SK-N-SH treated with all-trans-retinoic acid at 6 μM for 48 hours (cell line): ENCODE measurements around the gene CRLF1.
"Not testable (repeated sequence)": the region's sequence is repeated elsewhere in the genome, so short reads cannot be mapped to it uniquely, and the experiment has no call there.

ENCODE experiments used
- ATAC-seq: fragments of 200-7000 bp; cut with Tn5 transposase; 3 replicates; pipeline ENCODE4 v1.9.1; 2020; ENCODE audit warnings: mild to moderate bottlenecking, moderate library complexity
- ARNTL ChIP-seq: fragments of 450-650 bp; formaldehyde crosslinking; IDR thresholded peaks from 2 replicates; pipeline ENCODE4 v1.5.0; 2020; ENCODE audit warnings: low read depth, mild to moderate bottlenecking, moderate library complexity, borderline replicate concordance
- BACH2 ChIP-seq: fragments of 250-450 bp; sonication (Bioruptor Pico); IDR thresholded peaks from 2 replicates; pipeline ENCODE4 v1.9.0; 2021; ENCODE audit warnings: mild to moderate bottlenecking, borderline replicate concordance
- ESRRG ChIP-seq: fragments of 250-450 bp; sonication (Bioruptor Pico); IDR thresholded peaks from 2 replicates; pipeline ENCODE4 v1.6.1; 2021; ENCODE audit warnings: mild to moderate bottlenecking
- GLIS3 ChIP-seq: fragments of 250-450 bp; sonication (Bioruptor Pico); IDR thresholded peaks from 2 replicates; pipeline ENCODE4 v1.5.0; 2020; ENCODE audit warnings: mild to moderate bottlenecking, moderate library complexity
- ISL1 ChIP-seq: fragments of 250-450 bp; sonication (Bioruptor Pico); IDR thresholded peaks from 2 replicates; pipeline ENCODE4 v2.1.2; 2022; ENCODE audit warnings: mild to moderate bottlenecking, moderate library complexity
- RARB ChIP-seq: fragments of 250-450 bp; sonication (Bioruptor Pico); IDR thresholded peaks from 2 replicates; pipeline ENCODE4 v1.8.0; 2021; ENCODE audit warnings: mild to moderate bottlenecking, moderate library complexity
- SNAI2 ChIP-seq: fragments of 250-450 bp; sonication (Bioruptor Pico); IDR thresholded peaks from 2 replicates; pipeline ENCODE4 v1.5.0; 2020; ENCODE audit warnings: mild to moderate bottlenecking, moderate library complexity
- ZC3H10 ChIP-seq: fragments of 250-450 bp; sonication (Bioruptor Pico); IDR thresholded peaks from 2 replicates; pipeline ENCODE4 v1.5.1; 2021; ENCODE audit warnings: mild to moderate bottlenecking, moderate library complexity
- ZFP3 ChIP-seq: fragments of 250-450 bp; sonication (Bioruptor Pico); IDR thresholded peaks from 2 replicates; pipeline ENCODE4 v1.5.0; 2020; ENCODE audit warnings: mild to moderate bottlenecking, moderate library complexity
- ZFP30 ChIP-seq: fragments of 450-650 bp; formaldehyde crosslinking; IDR thresholded peaks from 2 replicates; pipeline ENCODE4 v1.5.0; 2022; ENCODE audit warnings: mild to moderate bottlenecking, moderate library complexity
- ZNF565 ChIP-seq: fragments of 450-650 bp; formaldehyde crosslinking; conservative IDR thresholded peaks from 2 replicates; pipeline ENCODE4 v1.5.0; 2020; ENCODE audit warnings: low read depth, mild to moderate bottlenecking, moderate library complexity
- ZNF70 ChIP-seq: fragments of 450-650 bp; formaldehyde crosslinking; IDR thresholded peaks from 2 replicates; pipeline ENCODE4 v1.5.0; 2020; ENCODE audit warnings: mild to moderate bottlenecking, moderate library complexity
- ZNF8 ChIP-seq: fragments of 450-650 bp; formaldehyde crosslinking; IDR thresholded peaks from 2 replicates; pipeline ENCODE4 v1.5.0; 2020; ENCODE audit warnings: mild to moderate bottlenecking, moderate library complexity
- TF ChIP-seq, protein P1 (sequence below): fragments of 250-450 bp; sonication (Bioruptor Pico); IDR thresholded peaks from 2 replicates; pipeline ENCODE4 v1.5.1; 2021; ENCODE audit warnings: mild to moderate bottlenecking, moderate library complexity
- TF ChIP-seq, protein P2 (sequence below): fragments of 250-450 bp; sonication (Bioruptor Pico); IDR thresholded peaks from 2 replicates; pipeline ENCODE4 v1.8.0; 2021; ENCODE audit warnings: low read depth, mild to moderate bottlenecking, moderate library complexity, borderline replicate concordance
- TF ChIP-seq, protein P3 (sequence below): fragments of 250-450 bp; sonication (Bioruptor Pico); IDR thresholded peaks from 2 replicates; pipeline ENCODE4 v1.5.0; 2020; ENCODE audit warnings: mild to moderate bottlenecking, moderate library complexity
- TF ChIP-seq, protein P4 (sequence below): fragments of 250-450 bp; sonication (Bioruptor Pico); IDR thresholded peaks from 2 replicates; pipeline ENCODE4 v1.8.0; 2020; ENCODE audit warnings: mild to moderate bottlenecking, moderate library complexity, borderline replicate concordance

The CRLF1 gene

DNA sequence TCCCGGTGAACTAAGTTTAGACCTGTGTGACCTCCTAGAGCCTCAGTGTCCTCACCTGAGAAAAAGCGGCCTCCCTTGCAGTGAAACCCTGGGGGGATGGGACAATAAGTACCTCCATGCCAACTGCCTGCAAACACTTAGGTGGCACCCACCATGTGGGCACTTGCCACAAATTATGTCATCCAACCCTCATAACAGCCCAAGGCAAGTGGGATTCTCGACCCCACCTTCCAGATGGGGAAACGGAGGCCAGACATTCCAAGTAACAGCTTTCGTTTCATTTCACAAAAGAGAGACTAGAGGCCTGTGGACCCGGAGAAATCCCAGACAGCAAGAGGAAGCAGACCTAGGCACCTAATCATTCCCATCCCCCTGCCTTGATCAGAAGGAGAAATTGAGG, 11.1 kb downstream of the CRLF1 start:
- ATAC-seq: no peak

DNA sequence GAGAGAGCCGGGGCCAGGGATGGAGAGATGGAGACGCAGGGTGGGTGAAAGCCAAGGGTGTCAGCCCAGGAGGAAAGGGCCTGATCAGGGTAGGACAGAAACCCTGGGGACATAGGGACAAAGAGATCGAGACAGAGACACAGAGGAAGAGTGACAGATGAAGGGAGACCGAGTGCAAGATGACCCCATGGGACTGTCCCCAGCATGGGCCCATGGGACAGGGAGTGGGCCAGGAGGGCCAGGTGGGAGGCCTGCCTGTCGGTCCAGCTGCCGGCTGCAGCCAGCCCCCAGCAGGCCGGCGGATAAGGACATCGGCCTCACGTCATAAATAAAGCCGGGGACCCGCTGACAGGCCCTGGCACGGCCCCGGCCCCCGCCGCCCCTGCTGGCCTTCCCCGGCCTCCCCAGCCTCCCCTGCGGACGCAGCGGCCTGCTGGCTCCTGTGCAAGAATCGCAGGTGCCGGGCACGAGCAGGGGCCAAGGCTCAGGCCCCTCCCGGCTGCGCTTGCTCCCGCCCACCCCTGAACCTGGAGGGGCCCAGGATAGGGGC, 11.7 kb downstream of the CRLF1 start:
- no peak for ATAC-seq
- TF ChIP-seq RARB (no peak), BACH2 (CRISPR knock-in tag) (no peak), ZNF70 (no peak), ZNF565 (no peak)
- TF ChIP-seq, protein P1, sequence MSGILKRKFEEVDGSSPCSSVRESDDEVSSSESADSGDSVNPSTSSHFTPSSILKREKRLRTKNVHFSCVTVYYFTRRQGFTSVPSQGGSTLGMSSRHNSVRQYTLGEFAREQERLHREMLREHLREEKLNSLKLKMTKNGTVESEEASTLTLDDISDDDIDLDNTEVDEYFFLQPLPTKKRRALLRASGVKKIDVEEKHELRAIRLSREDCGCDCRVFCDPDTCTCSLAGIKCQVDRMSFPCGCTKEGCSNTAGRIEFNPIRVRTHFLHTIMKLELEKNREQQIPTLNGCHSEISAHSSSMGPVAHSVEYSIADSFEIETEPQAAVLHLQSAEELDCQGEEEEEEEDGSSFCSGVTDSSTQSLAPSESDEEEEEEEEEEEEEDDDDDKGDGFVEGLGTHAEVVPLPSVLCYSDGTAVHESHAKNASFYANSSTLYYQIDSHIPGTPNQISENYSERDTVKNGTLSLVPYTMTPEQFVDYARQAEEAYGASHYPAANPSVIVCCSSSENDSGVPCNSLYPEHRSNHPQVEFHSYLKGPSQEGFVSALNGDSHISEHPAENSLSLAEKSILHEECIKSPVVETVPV (CRISPR knock-in tag): no peak

More for the DNA sequence above, 11.1 kb downstream of the CRLF1 start:
- TF ChIP-seq ISL1 (CRISPR knock-in tag): no peak
- TF ChIP-seq ARNTL (CRISPR knock-in tag): no peak

DNA sequence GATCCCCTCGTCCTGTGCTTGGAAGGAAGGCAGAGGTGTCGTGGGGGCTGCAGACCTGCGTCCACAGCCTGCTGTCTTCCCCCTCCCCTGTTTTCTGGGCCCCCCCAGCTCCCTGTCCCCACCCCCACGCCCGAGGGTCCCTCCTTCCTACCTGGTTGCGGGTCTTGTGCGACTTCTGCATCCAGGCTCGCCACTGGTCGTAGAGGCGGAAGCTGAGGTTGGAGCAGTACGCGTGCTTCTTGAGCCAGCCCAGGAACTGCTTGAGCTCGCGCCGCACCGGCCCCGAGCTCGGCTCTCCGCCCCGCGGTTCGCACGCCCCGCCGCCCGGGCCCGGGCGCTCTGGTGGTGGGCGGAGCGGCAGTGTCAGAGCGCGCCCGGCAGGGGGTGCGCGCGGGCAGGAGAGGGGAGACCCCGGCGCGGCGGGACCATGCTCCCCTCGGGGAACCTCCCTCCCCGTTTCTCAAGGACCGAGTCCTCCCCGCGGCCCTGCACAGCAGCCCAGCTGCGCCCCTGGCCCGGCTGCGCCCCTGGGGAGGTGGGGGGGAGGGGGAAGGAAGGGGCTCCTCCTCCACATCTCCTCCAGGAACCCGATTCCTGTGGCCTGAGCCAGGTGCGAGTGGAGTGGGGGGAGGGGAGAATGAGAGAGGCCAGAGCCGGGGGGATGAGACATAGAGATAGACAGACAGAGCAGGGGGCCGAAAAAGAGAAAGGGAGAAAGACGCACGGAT, 12.3 kb downstream of the CRLF1 start:
- TF ChIP-seq ZC3H10 (CRISPR knock-in tag) (no peak), ZNF565 (no peak), SNAI2 (CRISPR knock-in tag) (no peak), RARB (no peak), ZNF8 (CRISPR knock-in tag) (no peak), BACH2 (CRISPR knock-in tag) (no peak)
- TF ChIP-seq, protein P2, sequence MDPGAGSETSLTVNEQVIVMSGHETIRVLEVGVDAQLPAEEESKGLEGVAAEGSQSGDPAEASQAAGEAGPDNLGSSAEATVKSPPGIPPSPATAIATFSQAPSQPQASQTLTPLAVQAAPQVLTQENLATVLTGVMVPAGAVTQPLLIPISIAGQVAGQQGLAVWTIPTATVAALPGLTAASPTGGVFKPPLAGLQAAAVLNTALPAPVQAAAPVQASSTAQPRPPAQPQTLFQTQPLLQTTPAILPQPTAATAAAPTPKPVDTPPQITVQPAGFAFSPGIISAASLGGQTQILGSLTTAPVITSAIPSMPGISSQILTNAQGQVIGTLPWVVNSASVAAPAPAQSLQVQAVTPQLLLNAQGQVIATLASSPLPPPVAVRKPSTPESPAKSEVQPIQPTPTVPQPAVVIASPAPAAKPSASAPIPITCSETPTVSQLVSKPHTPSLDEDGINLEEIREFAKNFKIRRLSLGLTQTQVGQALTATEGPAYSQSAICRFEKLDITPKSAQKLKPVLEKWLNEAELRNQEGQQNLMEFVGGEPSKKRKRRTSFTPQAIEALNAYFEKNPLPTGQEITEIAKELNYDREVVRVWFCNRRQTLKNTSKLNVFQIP (CRISPR knock-in tag): no peak
- TF ChIP-seq, protein P1 (CRISPR knock-in tag): no peak
- ATAC-seq: peak; percentile 62

DNA sequence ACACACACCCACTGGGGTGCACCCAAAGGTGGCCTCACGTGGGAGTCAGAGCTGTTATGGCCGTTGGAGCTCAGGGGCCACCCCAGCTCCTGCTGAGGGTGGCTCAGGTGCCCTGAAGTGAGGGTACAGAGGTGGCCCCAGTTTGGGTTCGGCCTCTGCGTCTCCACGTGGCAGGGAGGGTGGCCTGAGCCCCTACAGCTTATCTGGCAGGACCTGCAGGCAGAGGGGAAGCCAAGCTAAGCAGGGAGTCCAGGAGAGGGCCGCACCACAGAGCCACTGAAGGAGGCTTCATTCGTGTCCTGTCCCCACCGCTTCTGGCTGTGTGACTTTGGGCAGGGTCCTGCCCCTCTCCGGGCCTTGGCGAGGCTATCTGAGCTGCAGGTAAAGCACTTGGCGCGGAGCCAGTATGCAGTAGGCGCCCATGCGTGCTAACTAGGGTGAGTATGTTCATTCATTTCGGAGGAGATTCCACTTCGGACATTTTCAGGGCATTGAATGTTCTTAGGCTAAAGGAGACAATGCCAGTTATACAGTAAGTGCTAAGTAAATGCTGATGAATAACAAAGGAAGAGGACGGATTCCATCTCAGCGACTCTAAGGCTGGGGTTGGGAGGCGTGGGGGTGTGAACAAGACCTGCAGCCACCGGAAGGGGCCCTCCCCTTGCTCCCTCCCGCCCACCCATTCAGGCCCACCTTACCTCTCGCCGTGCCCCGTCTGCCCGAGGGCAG, 13.1 kb downstream of the CRLF1 start:
- TF ChIP-seq, protein P3, sequence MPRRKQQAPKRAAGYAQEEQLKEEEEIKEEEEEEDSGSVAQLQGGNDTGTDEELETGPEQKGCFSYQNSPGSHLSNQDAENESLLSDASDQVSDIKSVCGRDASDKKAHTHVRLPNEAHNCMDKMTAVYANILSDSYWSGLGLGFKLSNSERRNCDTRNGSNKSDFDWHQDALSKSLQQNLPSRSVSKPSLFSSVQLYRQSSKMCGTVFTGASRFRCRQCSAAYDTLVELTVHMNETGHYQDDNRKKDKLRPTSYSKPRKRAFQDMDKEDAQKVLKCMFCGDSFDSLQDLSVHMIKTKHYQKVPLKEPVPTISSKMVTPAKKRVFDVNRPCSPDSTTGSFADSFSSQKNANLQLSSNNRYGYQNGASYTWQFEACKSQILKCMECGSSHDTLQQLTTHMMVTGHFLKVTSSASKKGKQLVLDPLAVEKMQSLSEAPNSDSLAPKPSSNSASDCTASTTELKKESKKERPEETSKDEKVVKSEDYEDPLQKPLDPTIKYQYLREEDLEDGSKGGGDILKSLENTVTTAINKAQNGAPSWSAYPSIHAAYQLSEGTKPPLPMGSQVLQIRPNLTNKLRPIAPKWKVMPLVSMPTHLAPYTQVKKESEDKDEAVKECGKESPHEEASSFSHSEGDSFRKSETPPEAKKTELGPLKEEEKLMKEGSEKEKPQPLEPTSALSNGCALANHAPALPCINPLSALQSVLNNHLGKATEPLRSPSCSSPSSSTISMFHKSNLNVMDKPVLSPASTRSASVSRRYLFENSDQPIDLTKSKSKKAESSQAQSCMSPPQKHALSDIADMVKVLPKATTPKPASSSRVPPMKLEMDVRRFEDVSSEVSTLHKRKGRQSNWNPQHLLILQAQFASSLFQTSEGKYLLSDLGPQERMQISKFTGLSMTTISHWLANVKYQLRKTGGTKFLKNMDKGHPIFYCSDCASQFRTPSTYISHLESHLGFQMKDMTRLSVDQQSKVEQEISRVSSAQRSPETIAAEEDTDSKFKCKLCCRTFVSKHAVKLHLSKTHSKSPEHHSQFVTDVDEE (CRISPR knock-in tag): no peak
- TF ChIP-seq RARB (no peak), GLIS3 (CRISPR knock-in tag) (no peak), ESRRG (CRISPR knock-in tag) (no peak), ZFP30 (no peak), ZFP3 (CRISPR knock-in tag) (no peak)
- TF ChIP-seq, protein P4, sequence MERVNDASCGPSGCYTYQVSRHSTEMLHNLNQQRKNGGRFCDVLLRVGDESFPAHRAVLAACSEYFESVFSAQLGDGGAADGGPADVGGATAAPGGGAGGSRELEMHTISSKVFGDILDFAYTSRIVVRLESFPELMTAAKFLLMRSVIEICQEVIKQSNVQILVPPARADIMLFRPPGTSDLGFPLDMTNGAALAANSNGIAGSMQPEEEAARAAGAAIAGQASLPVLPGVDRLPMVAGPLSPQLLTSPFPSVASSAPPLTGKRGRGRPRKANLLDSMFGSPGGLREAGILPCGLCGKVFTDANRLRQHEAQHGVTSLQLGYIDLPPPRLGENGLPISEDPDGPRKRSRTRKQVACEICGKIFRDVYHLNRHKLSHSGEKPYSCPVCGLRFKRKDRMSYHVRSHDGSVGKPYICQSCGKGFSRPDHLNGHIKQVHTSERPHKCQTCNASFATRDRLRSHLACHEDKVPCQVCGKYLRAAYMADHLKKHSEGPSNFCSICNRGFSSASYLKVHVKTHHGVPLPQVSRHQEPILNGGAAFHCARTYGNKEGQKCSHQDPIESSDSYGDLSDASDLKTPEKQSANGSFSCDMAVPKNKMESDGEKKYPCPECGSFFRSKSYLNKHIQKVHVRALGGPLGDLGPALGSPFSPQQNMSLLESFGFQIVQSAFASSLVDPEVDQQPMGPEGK (CRISPR knock-in tag): no peak
- no peak for ATAC-seq

GRCh38 chr19:18592732-18593131, 13.9 kb downstream of the CRLF1 start:
- ATAC-seq: not testable (repeated sequence)
